Measurements from ENCODE around the gene PKNOX2. TPM values are rescaled to one million over a fixed set of nuclear protein-coding genes. Genes with fewer than 3 reads are reported as not detected.

Gene PKNOX2
- total and polyA plus RNA-seq, 2 of the 8 experiments (the other 6 are each of a cell fraction or from before 2014, with no cell fraction given), result 2.0 TPM

DNA sequence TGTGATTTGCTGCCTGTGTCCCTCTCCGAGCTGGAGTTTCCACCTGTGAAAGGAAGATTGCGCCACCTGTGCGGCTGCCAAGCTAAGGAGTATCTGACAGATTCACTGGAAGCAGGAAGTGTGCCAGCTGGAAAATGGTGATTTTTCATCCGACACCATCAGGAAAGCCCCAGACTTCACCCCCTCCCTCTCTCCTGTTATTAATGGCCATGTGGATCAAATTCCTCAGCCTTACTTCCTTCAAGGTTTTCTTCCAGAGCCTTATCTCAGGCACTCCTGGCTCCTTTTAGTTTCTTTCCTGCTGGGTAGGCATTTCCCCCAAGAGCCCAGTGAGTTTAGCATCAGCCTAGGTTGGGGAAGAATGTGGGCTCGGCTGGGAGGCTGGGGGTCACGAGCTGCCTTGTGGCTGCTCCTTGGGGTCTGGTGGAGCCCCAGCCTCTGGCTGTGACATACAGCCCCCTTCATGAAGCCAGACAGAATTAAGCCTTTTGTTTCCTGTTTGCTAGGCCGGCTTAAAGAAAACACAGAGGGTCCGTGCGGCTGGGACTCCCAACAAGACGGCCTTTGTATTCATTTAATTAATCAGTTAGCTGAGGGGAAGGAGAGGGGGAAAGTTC lies 37.1 kb downstream of the PKNOX2 start:
- CTCF ChIA-PET (ENCODE audit: partially characterized antibody), result interaction anchor here (0.7 to 1.5 kb wide), 7 partner anchors 9 to 144 kb away, joined by 3 to 5 read pairs (median 4); no protein-coding TSS in a partner anchor
- no peak overlapping the region for H3K9ac ChIP-seq (replicated peaks in 1 of 4; ENCODE audit: extremely low read depth in 1 of 4, low read depth in 3 of 4, low read length in 3 of 4)
- no peak overlapping the region for H3K18ac ChIP-seq (ENCODE audit: extremely low read depth, low read length)
- H3K4ac ChIP-seq (replicated peaks; ENCODE audit: insufficient read length, low read depth, low read length), result no peak overlapping the region
- no peak overlapping the region for H4K5ac ChIP-seq (ENCODE audit: insufficient read length, low read depth, low read length)
- H3K4me3 ChIP-seq (ENCODE audit: extremely low read depth in 1 of 4, insufficient read depth in 2 of 4, low read depth in 3 of 4, low read length in 4 of 4), result no peak overlapping the region
- no peak overlapping the region for H2BK12ac ChIP-seq (ENCODE audit: low read depth, low read length)
- 0 out of 8 replicates have a peak, but pooled peaks cover 0 to 2% (median 0%) of the 10 kb centered on the region in 4 experiments for H3K36me3 ChIP-seq (ENCODE audit: control insufficient read depth in 2 of 4, insufficient read depth in 4 of 4, low read length in 3 of 4)
- POLR2A ChIA-PET (ENCODE audit: partially characterized antibody), result no interaction called here
- no peaks in the 10 kb centered on the region; the same call in 1 of the 2 replicates for H3K23me2 ChIP-seq (ENCODE audit: low read depth, low read length)
- H2BK20ac ChIP-seq (ENCODE audit: low read length), result no peak overlapping the region
- no peaks in the 10 kb centered on the region for H3K9me3 ChIP-seq (ENCODE audit: insufficient read depth in 2 of 2, low read depth in 1 of 2, low read length in 1 of 2)
- H3K79me2 ChIP-seq (ENCODE audit: control insufficient read depth in 1 of 2, insufficient read depth in 2 of 2, low read length in 2 of 2), result no peaks in the 10 kb centered on the region
- H2AK5ac ChIP-seq (ENCODE audit: low read depth, low read length), result no peak overlapping the region
- H4K91ac ChIP-seq (replicated peaks; ENCODE audit: insufficient read length, low read length), result peak overlapping the region; percentile 88
- no peaks in the 10 kb centered on the region for H4K20me1 ChIP-seq (replicated peaks in 1 of 2; ENCODE audit: control insufficient read depth in 1 of 2, insufficient read depth in 2 of 2, low read length in 2 of 2)
- H3K27me3 ChIP-seq (replicated peaks in 1 of 4; ENCODE audit: control insufficient read depth in 3 of 4, extremely low read depth in 1 of 4, insufficient read depth in 3 of 4, low read length in 3 of 4), result peaks cover 0 to 2% (median 0%) of the 10 kb centered on the region in 4 experiments; a peak in 2 of 7 replicates
- 70% methylated on average over 10 of the region's 10 CpGs; no CpG with 5 or more reads in 1 of the 2 experiments for WGBS, 2 experiments (ENCODE audit: extremely low coverage in 1 of 2, insufficient coverage in 1 of 2, insufficient read length in 1 of 2, insufficient replicate concordance in 2 of 2, low coverage in 1 of 2, low lambda C conversion rate in 2 of 2, missing lambda C conversion rate in 1 of 2)
- H2BK15ac ChIP-seq (ENCODE audit: low read length), result no peak overlapping the region
- DNase-seq (ENCODE audit: low read depth in 1 of 2, low spot score in 2 of 2) (no peak), FAIRE-seq (no peak)
- H2BK5ac ChIP-seq (ENCODE audit: low read depth, low read length), result no peak overlapping the region
- peaks cover 16 to 33% (median 25%) of the 10 kb centered on the region in 4 experiments for H3K4me1 ChIP-seq (replicated peaks in 1 of 4; ENCODE audit: control insufficient read depth in 3 of 4, insufficient read depth in 4 of 4, low read length in 3 of 4)
- TF ChIP-seq GABPA (IDR thresholded peaks at IDR 0.05; ENCODE audit: borderline replicate concordance, insufficient read depth, low read length) (no peak), SIRT6 (IDR thresholded peaks at IDR 0.05; ENCODE audit: low read length) (no peak), ZNF274 (IDR thresholded peaks at IDR 0.05; ENCODE audit: borderline replicate concordance, extremely low read depth, low read length) (no peak), EGR1 (IDR thresholded peaks at IDR 0.05; ENCODE audit: borderline replicate concordance, low read depth, low read length) (no peak), POLR2A (IDR thresholded peaks at IDR 0.05; ENCODE audit: control extremely low read depth in 1 of 2, low read depth in 2 of 2, low read length in 2 of 2) (no peak), CEBPB (IDR thresholded peaks at IDR 0.05; ENCODE audit: low read depth, low read length) (peak; percentile 55; the same call in 1 of the 2 replicates)
- no peak overlapping the region for H2BK120ac ChIP-seq (replicated peaks; ENCODE audit: low read depth, low read length)
- no peak overlapping the region for H3K23ac ChIP-seq (ENCODE audit: insufficient read length)
- no peak overlapping the region for H4K8ac ChIP-seq (ENCODE audit: extremely low read depth, insufficient read depth, low read length)
- H3K4me2 ChIP-seq (ENCODE audit: insufficient read depth in 1 of 2, low read depth in 2 of 2, low read length in 2 of 2), result no peak overlapping the region
- no peak overlapping the region for H3K27ac ChIP-seq (ENCODE audit: low read depth, low read length)
- H3K79me1 ChIP-seq (ENCODE audit: low read depth, low read length), result no peaks in the 10 kb centered on the region
- H3K56ac ChIP-seq (replicated peaks; ENCODE audit: insufficient read length, low read depth, low read length), result no peak overlapping the region
- H3K14ac ChIP-seq (ENCODE audit: insufficient read length), result no peak overlapping the region
- no peak overlapping the region for H2AFZ ChIP-seq (ENCODE audit: low read length)

Data from H1 (cell line).